HepG2 (cell line): ENCODE results near the gene THSD4. TPM values are rescaled to one million over a fixed set of nuclear protein-coding genes. Genes with fewer than 3 reads are reported as not detected.

Experiments
- ATAC-seq: fragments of 200-7000 bp; cut with Tn5 transposase; 3 replicates; pipeline ENCODE4 v1.9.1; 2020; ENCODE audit warnings: mild to moderate bottlenecking, moderate library complexity
- BruUV-seq: library from RNA; stranded (reverse); fragments of 400-500 nt; replicated peaks from 2 replicates; lab custom pipeline; 2021; lab: Mats Ljungman, UMichigan
- CTCF ChIA-PET: fragments of 300-600 bp; formaldehyde crosslinking; extraction: SDS; loops from one replicate; lab custom pipeline; 2021; ENCODE audit warnings: low total read pairs, inconsistent platforms, low intra/inter-chr PET ratio; lab: Yijun Ruan, JAX
- POLR2A ChIA-PET: fragments of 350-600 bp; sonication (Branson Sonifier 250); formaldehyde crosslinking; loops from one replicate; lab custom pipeline; 2020; ENCODE audit warnings: antibody characterized with exemption, inconsistent platforms; lab: Yijun Ruan, JAX
- DNase-seq: peaks from one replicate; pipeline ENCODE4 v3.0.0-alpha.2; 2015; ENCODE audit warnings: low spot score
- FAIRE-seq: peaks from 3 replicates; lab custom pipeline; 2011; peaks lifted over from hg19 to GRCh38; lab: Jason Lieb, UNC
- H2AFZ ChIP-seq: one replicate; pipeline ENCODE4 v1.6.1; 2011; ENCODE audit warnings: low read length, inconsistent platforms
- H3K27ac ChIP-seq: fragments of 300-600 bp; 3 replicates; pipeline ENCODE4 v1.8.0; 2011; ENCODE audit warnings: mixed run types, mild to moderate bottlenecking, mixed read lengths, low read length, inconsistent platforms; ENCODE audit not compliant: insufficient read depth; ENCODE audit errors: extremely low read length
- H3K27me3 ChIP-seq, 2 experiments: fragments of 200-600 bp in 1 of 2; 2 replicates in 1 of 2; 3 replicates in 1 of 2; pipeline versions ENCODE4 v1.6.0 to v1.8.0; 2011; ENCODE audit warnings: low read length in 2 of 2, mild to moderate bottlenecking in 2 of 2, moderate library complexity in 2 of 2, inconsistent platforms in 1 of 2; ENCODE audit not compliant: insufficient read depth in 2 of 2, control insufficient read depth in 1 of 2
- H3K36me3 ChIP-seq, 2 experiments: fragments of 200-600 bp in 1 of 2; replicated peaks in 1 of 2; 2 replicates in 1 of 2; 3 replicates in 1 of 2; pipeline versions ENCODE4 v1.5.1 to v1.8.0; 2011; ENCODE audit warnings: low read length in 2 of 2, inconsistent platforms in 1 of 2; ENCODE audit not compliant: insufficient read depth in 2 of 2, control insufficient read depth in 1 of 2
- H3K4me1 ChIP-seq: 2 replicates; pipeline ENCODE4 v1.5.1; 2012; ENCODE audit warnings: low read length, inconsistent platforms; ENCODE audit not compliant: insufficient read depth
- H3K4me2 ChIP-seq: 2 replicates; pipeline ENCODE4 v1.6.0; 2011; ENCODE audit warnings: low read depth, low read length, inconsistent platforms
- H3K4me3 ChIP-seq, 3 experiments: fragments of 200-600 bp in 1 of 3; sonication (generic), shearing (Covaris generic) in 1 of 3; replicated peaks in 1 of 3; 2 replicates each; pipeline ENCODE4 v1.5.1; 2011 to 2016; ENCODE audit warnings: low read length in 3 of 3, inconsistent platforms in 2 of 3, low read depth in 2 of 3, mild to moderate bottlenecking in 2 of 3, control low read depth in 1 of 3, mixed read lengths in 1 of 3; ENCODE audit not compliant: insufficient read depth in 1 of 3
- H3K79me2 ChIP-seq: one replicate; pipeline ENCODE4 v1.6.1; 2011; ENCODE audit warnings: low read length, inconsistent platforms; ENCODE audit not compliant: insufficient read depth
- H3K9ac ChIP-seq: 2 replicates; pipeline ENCODE4 v1.6.0; 2011; ENCODE audit warnings: mild to moderate bottlenecking, low read depth, low read length, inconsistent platforms; ENCODE audit not compliant: insufficient read depth
- H3K9me3 ChIP-seq: 2 replicates; pipeline ENCODE4 v1.5.1; 2012; ENCODE audit warnings: mild to moderate bottlenecking, low read length
- H4K20me1 ChIP-seq: 2 replicates; pipeline ENCODE4 v1.6.0; 2011; ENCODE audit warnings: inconsistent platforms, mild to moderate bottlenecking, low read length, moderate library complexity; ENCODE audit not compliant: insufficient read depth
- ATRX ChIP-seq: sonication (generic); formaldehyde crosslinking; IDR thresholded peaks from 2 replicates; pipeline ENCODE4 v1.4.0; 2020; ENCODE audit warnings: missing genetic modification reagents, borderline replicate concordance
- KAT2B ChIP-seq: fragments of 150-350 bp; IDR thresholded peaks from 2 replicates; pipeline ENCODE4 v1.6.1; 2014; ENCODE audit warnings: low read depth, low read length, borderline replicate concordance
- TERF1 ChIP-seq: sonication (generic); formaldehyde crosslinking; IDR thresholded peaks from 2 replicates; pipeline ENCODE4 v1.8.0; 2022; ENCODE audit warnings: mild to moderate bottlenecking, missing genetic modification reagents, moderate library complexity
- ZEB1 ChIP-seq: IDR thresholded peaks from 2 replicates; pipeline ENCODE4 v1.6.1; 2012; ENCODE audit warnings: mild to moderate bottlenecking, low read depth, inconsistent platforms; ENCODE audit not compliant: insufficient replicate concordance
- ZFP90 ChIP-seq: sonication (generic); formaldehyde crosslinking; IDR thresholded peaks from 2 replicates; pipeline ENCODE4 v1.8.0; 2022; ENCODE audit warnings: missing genetic modification reagents, mild to moderate bottlenecking, inconsistent platforms, borderline replicate concordance
- ZNF234 ChIP-seq: sonication (generic); formaldehyde crosslinking; conservative IDR thresholded peaks from 2 replicates; pipeline ENCODE4 v1.5.1; 2020; ENCODE audit warnings: mild to moderate bottlenecking, missing genetic modification reagents
- ZNF30 ChIP-seq: sonication (generic); formaldehyde crosslinking; IDR thresholded peaks from 2 replicates; pipeline ENCODE4 v1.5.0; 2020; ENCODE audit warnings: mild to moderate bottlenecking, missing genetic modification reagents
- ZSCAN25 ChIP-seq: sonication (generic); formaldehyde crosslinking; IDR thresholded peaks from 2 replicates; pipeline ENCODE4 v1.8.0; 2022; ENCODE audit warnings: mild to moderate bottlenecking, missing genetic modification reagents
- WGBS: methylation state at CpG from one replicate; pipeline ENCODE4 v1.1.6; 2017; ENCODE audit warnings: low lambda C conversion rate; 5-methylcytosine and 5-hydroxymethylcytosine counted together
- in situ Hi-C: cut with HindIII; loops from 2 replicates; pipeline ENCODE4 v1.10.0; 2017; ENCODE audit warnings: low pct_unique_long_range_greater_than_20kb; ENCODE audit not compliant: extremely low pct_ligation_motif_present
- intact Hi-C: fragments of 100-400 bp; cut with micrococcal nuclease; formaldehyde crosslinking; loops from one replicate; pipeline ENCODE4 v1.10.0; 2022; ENCODE audit not compliant: unreplicated experiment
- polyA plus RNA-seq, 8 experiments: library from polyadenylated mRNA; depleted of rRNA in 3 of 8; stranded (reverse) in 7 of 8; unstranded in 1 of 8; fragments of >200 nt; fragmentation: Illumina TruSeq in 4 of 8; extraction: Trizol in 4 of 8; gene quantifications; 2 replicates each; pipeline versions ENCODE4 v1.2.1 to v1.2.3, GENCODE V29; 2011 to 2016; ENCODE audit warnings: low read depth in 4 of 8, missing spikeins in 1 of 8, mixed read lengths in 1 of 8; ENCODE audit not compliant: insufficient read depth in 1 of 8
- total RNA-seq, 5 experiments: library from RNA; depleted of rRNA; stranded (reverse); fragments of >200 nt; fragmentation: Illumina TruSeq; extraction: Trizol; gene quantifications; 2 replicates each; pipeline ENCODE4 v1.2.3, GENCODE V29; 2016; ENCODE audit warnings: low read depth in 1 of 5
- TF ChIP-seq, protein P1 (sequence below): sonication (generic); formaldehyde crosslinking; IDR thresholded peaks from 2 replicates; pipeline ENCODE4 v1.5.0; 2020; ENCODE audit warnings: mild to moderate bottlenecking, missing genetic modification reagents, moderate library complexity
- TF ChIP-seq, protein P2 (sequence below): sonication (generic); formaldehyde crosslinking; IDR thresholded peaks from 2 replicates; pipeline ENCODE4 v1.5.1; 2020; ENCODE audit warnings: missing genetic modification reagents, mild to moderate bottlenecking, borderline replicate concordance

The THSD4 gene
- total and polyA plus RNA-seq, 2 of the 13 experiments (the other 11 are each of a cell fraction or from before 2014, with no cell fraction given), result 0.07 to 0.21 TPM

DNA sequence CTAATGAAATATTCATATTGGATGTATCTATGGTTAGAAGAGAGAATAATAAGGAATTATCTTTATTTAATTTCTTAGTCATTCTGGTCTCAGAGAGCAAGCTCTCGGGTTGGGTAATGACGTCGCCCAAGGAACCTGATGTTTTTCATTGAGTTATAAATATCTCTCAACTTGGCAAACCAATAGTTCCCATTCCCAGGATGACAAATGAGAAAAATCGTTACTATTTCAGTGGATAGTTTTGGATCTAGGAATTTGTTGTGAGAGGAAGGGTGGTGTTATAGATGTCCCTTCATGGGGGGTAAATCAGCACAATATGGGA, 532.2 kb downstream of the THSD4 start (continued):
- TF ChIP-seq, protein P1, sequence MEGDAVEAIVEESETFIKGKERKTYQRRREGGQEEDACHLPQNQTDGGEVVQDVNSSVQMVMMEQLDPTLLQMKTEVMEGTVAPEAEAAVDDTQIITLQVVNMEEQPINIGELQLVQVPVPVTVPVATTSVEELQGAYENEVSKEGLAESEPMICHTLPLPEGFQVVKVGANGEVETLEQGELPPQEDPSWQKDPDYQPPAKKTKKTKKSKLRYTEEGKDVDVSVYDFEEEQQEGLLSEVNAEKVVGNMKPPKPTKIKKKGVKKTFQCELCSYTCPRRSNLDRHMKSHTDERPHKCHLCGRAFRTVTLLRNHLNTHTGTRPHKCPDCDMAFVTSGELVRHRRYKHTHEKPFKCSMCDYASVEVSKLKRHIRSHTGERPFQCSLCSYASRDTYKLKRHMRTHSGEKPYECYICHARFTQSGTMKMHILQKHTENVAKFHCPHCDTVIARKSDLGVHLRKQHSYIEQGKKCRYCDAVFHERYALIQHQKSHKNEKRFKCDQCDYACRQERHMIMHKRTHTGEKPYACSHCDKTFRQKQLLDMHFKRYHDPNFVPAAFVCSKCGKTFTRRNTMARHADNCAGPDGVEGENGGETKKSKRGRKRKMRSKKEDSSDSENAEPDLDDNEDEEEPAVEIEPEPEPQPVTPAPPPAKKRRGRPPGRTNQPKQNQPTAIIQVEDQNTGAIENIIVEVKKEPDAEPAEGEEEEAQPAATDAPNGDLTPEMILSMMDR (CRISPR knock-in tag), result no peak
- no peak for TF ChIP-seq ZEB1
- TF ChIP-seq ZFP90, result no peak
- TF ChIP-seq ZSCAN25 (CRISPR knock-in tag), result no peak
- TF ChIP-seq TERF1 (CRISPR knock-in tag), result no peak
- TF ChIP-seq, protein P2, sequence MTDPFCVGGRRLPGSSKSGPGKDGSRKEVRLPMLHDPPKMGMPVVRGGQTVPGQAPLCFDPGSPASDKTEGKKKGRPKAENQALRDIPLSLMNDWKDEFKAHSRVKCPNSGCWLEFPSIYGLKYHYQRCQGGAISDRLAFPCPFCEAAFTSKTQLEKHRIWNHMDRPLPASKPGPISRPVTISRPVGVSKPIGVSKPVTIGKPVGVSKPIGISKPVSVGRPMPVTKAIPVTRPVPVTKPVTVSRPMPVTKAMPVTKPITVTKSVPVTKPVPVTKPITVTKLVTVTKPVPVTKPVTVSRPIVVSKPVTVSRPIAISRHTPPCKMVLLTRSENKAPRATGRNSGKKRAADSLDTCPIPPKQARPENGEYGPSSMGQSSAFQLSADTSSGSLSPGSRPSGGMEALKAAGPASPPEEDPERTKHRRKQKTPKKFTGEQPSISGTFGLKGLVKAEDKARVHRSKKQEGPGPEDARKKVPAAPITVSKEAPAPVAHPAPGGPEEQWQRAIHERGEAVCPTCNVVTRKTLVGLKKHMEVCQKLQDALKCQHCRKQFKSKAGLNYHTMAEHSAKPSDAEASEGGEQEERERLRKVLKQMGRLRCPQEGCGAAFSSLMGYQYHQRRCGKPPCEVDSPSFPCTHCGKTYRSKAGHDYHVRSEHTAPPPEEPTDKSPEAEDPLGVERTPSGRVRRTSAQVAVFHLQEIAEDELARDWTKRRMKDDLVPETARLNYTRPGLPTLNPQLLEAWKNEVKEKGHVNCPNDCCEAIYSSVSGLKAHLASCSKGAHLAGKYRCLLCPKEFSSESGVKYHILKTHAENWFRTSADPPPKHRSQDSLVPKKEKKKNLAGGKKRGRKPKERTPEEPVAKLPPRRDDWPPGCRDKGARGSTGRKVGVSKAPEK (CRISPR knock-in tag), result no peak

DNA sequence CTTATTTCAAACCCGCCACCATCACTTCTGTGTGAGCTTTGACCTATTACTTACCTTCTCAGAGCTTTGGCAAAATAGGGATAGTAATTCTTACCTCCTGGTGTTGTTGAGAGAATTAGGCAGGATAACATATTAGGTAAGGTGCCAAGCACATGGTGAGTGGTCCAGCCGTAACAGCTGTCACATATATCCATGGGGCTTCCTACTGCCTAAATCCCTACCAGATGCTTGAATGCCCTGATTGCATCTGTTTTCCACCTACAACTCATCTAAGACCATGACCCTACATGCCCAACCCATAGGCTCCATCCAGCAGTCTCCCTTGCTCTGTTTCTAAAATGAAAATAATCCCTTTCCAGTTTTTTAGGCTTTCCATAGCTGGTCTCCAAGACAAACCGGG, 532.8 kb downstream of the THSD4 start:
- no peak overlapping the region for H3K4me2 ChIP-seq
- peaks cover 0 to 8% of the 10 kb centered on the region in 2 experiments; a peak in 1 of 5 replicates for H3K27me3 ChIP-seq
- WGBS, result 19% methylated on average over 3 of the region's 3 CpGs
- no peak for ATAC-seq
- H4K20me1 ChIP-seq, result no peaks in the 10 kb centered on the region
- TF ChIP-seq KAT2B (no peak), ZNF30 (CRISPR knock-in tag) (no peak), ATRX (CRISPR knock-in tag) (no peak), ZNF234 (CRISPR knock-in tag) (no peak)
- no peak for FAIRE-seq
- H3K79me2 ChIP-seq, result no peaks in the 10 kb centered on the region
- no peak overlapping the region for H3K27ac ChIP-seq
- POLR2A ChIA-PET, result no interaction called here
- H3K9me3 ChIP-seq, result no peaks in the 10 kb centered on the region; the same call in 1 of the 2 replicates
- H3K4me3 ChIP-seq, result no peak overlapping the region
- H3K36me3 ChIP-seq, result no peaks in the 10 kb centered on the region
- no TSS peak for BruUV-seq
- H3K4me1 ChIP-seq, result peaks cover 19% of the 10 kb centered on the region
- no peak overlapping the region for H3K9ac ChIP-seq
- in situ Hi-C loops (no loop called here), intact Hi-C loops (no loop called here)
- CTCF ChIA-PET, result no interaction called here
- DNase-seq, result no peak
- no peak overlapping the region for H2AFZ ChIP-seq
